ENCODE measurements around the gene MAT2B.

GRCh38 chr5:163497315-163497714 is 8.1 kb upstream of the MAT2B start:
- TF ChIP-seq ZBTB11 (tag by site-specific recombination; conservative IDR thresholded peaks at IDR 0.05; ENCODE audit: low read depth) = no peak
- no peak for TF ChIP-seq ZNF561 (tag by site-specific recombination; IDR thresholded peaks at IDR 0.05; ENCODE audit: borderline replicate concordance)
- TF ChIP-seq, protein P1, sequence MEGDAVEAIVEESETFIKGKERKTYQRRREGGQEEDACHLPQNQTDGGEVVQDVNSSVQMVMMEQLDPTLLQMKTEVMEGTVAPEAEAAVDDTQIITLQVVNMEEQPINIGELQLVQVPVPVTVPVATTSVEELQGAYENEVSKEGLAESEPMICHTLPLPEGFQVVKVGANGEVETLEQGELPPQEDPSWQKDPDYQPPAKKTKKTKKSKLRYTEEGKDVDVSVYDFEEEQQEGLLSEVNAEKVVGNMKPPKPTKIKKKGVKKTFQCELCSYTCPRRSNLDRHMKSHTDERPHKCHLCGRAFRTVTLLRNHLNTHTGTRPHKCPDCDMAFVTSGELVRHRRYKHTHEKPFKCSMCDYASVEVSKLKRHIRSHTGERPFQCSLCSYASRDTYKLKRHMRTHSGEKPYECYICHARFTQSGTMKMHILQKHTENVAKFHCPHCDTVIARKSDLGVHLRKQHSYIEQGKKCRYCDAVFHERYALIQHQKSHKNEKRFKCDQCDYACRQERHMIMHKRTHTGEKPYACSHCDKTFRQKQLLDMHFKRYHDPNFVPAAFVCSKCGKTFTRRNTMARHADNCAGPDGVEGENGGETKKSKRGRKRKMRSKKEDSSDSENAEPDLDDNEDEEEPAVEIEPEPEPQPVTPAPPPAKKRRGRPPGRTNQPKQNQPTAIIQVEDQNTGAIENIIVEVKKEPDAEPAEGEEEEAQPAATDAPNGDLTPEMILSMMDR (tag by site-specific recombination; IDR thresholded peaks at IDR 0.05) = no peak
- no peak for TF ChIP-seq ZSCAN30 (tag by site-specific recombination; IDR thresholded peaks at IDR 0.05)
- no peak for TF ChIP-seq ZBTB8A (tag by site-specific recombination; IDR thresholded peaks at IDR 0.05)
